ENCODE data around the gene PDAP1. TPM values are rescaled to one million over a fixed set of nuclear protein-coding genes. Genes with fewer than 3 reads are reported as not detected.

The PDAP1 gene
- total RNA-seq, 1 donor from 2014 or later, result 12.6 TPM

Other genes starting within 250 kb of the PDAP1 start
- not detected for gene KPNA7, start 200.5 kb downstream of the PDAP1 start, total RNA-seq
- not detected for gene MYH16, start 135.8 kb downstream of the PDAP1 start, total RNA-seq
- 72.1 TPM for gene ARPC1A, start 82.7 kb downstream of the PDAP1 start, total RNA-seq
- 11.9 TPM for gene ARPC1B, start 33.9 kb downstream of the PDAP1 start, total RNA-seq
- 55.2 TPM for gene BUD31, start 372 bp upstream of the PDAP1 start, total RNA-seq
- 6.6 TPM for gene PTCD1, start 30.2 kb upstream of the PDAP1 start, total RNA-seq
- 24.2 TPM for gene CPSF4, start 30.3 kb upstream of the PDAP1 start, total RNA-seq
- 256 TPM for gene ATP5MF, start 57.6 kb upstream of the PDAP1 start, total RNA-seq
- gene ZNF789, start 64.3 kb upstream of the PDAP1 start, total RNA-seq, result 25.3 TPM
- gene ZNF394, start 91.7 kb upstream of the PDAP1 start, total RNA-seq, result 36.3 TPM
- gene ZKSCAN5, start 96.1 kb upstream of the PDAP1 start, total RNA-seq, result 19.8 TPM
- 18.9 TPM for gene FAM200A, start 143.5 kb upstream of the PDAP1 start, total RNA-seq
- gene ZNF655, start 150.0 kb upstream of the PDAP1 start, total RNA-seq, result 79.1 TPM
- gene TMEM225B, start 189.7 kb upstream of the PDAP1 start, total RNA-seq, result not detected
- 18.4 TPM for gene ZSCAN25, start 208.3 kb upstream of the PDAP1 start, total RNA-seq